IMR-90 (cell line): ENCODE data around the gene ORC5. TPM values are rescaled to one million over a fixed set of nuclear protein-coding genes. Genes with fewer than 3 reads are reported as not detected.

Experiments
- ATAC-seq: fragments of 200-7000 bp; cut with Tn5 transposase; 2 replicates; pipeline ENCODE4 v1.9.1; 2020; ENCODE audit warnings: low read depth, mild to moderate bottlenecking, moderate library complexity
- BruUV-seq: library from RNA; stranded (reverse); fragments of 400-500 nt; replicated peaks from 2 replicates; lab custom pipeline; 2021; lab: Mats Ljungman, UMichigan
- CTCF ChIA-PET: fragments of 300-600 bp; formaldehyde crosslinking; extraction: SDS; loops from one replicate; lab custom pipeline; 2021; ENCODE audit warnings: antibody characterized with exemption; lab: Yijun Ruan, JAX
- POLR2A ChIA-PET: fragments of 300-600 bp; sonication (Branson Sonifier 250); formaldehyde crosslinking; loops from one replicate; lab custom pipeline; 2022; ENCODE audit warnings: antibody characterized with exemption; ENCODE audit not compliant: unreplicated experiment; lab: Charles Lee
- DNase-seq: peaks from one replicate; pipeline ENCODE4 v3.0.0; 2013
- H2AFZ ChIP-seq: replicated peaks from 2 replicates; pipeline ENCODE3; 2013; ENCODE audit warnings: low read length, mild to moderate bottlenecking; ENCODE audit not compliant: poor library complexity
- H2AK5ac ChIP-seq: 2 replicates; pipeline ENCODE4 v1.6.1; 2013; ENCODE audit warnings: low read depth, low read length, inconsistent platforms
- H2AK9ac ChIP-seq: replicated peaks from 2 replicates; pipeline ENCODE3; 2013; ENCODE audit warnings: mild to moderate bottlenecking, low read depth, low read length, moderate library complexity; ENCODE audit not compliant: poor library complexity
- H2BK120ac ChIP-seq: 2 replicates; pipeline ENCODE4 v1.6.1; 2013; ENCODE audit warnings: low read depth, low read length, inconsistent platforms
- H2BK15ac ChIP-seq: 3 replicates; pipeline ENCODE4 v1.6.1; 2013; ENCODE audit warnings: low read depth, low read length, inconsistent platforms
- H2BK20ac ChIP-seq: 2 replicates; pipeline ENCODE4 v1.6.1; 2013; ENCODE audit warnings: low read depth, mild to moderate bottlenecking, inconsistent platforms, low read length, moderate library complexity
- H2BK5ac ChIP-seq: 2 replicates; pipeline ENCODE4 v1.6.1; 2013; ENCODE audit warnings: mild to moderate bottlenecking, low read depth, low read length, inconsistent platforms; ENCODE audit not compliant: poor library complexity, severe bottlenecking
- H3K14ac ChIP-seq: replicated peaks from 2 replicates; pipeline ENCODE4 v1.6.1; 2013; ENCODE audit warnings: low read depth, low read length, inconsistent platforms
- H3K18ac ChIP-seq: 2 replicates; pipeline ENCODE4 v1.6.1; 2013; ENCODE audit warnings: low read depth, low read length, control low read depth
- H3K23ac ChIP-seq: 2 replicates; pipeline ENCODE4 v1.6.1; 2013; ENCODE audit warnings: low read depth, low read length, inconsistent platforms
- H3K27ac ChIP-seq: 2 replicates; pipeline ENCODE4 v1.5.1; 2013; ENCODE audit warnings: mild to moderate bottlenecking, control low read depth, low read length; ENCODE audit not compliant: insufficient read depth
- H3K27me3 ChIP-seq: 2 replicates; pipeline ENCODE4 v1.6.1; 2013; ENCODE audit warnings: low read length; ENCODE audit not compliant: control insufficient read depth, insufficient read depth
- H3K36me3 ChIP-seq: 2 replicates; pipeline ENCODE4 v1.6.1; 2013; ENCODE audit warnings: low read length, mixed read lengths; ENCODE audit not compliant: control insufficient read depth, insufficient read depth
- H3K4ac ChIP-seq: 2 replicates; pipeline ENCODE4 v1.6.1; 2013; ENCODE audit warnings: low read depth, low read length, inconsistent platforms
- H3K4me1 ChIP-seq: 2 replicates; pipeline ENCODE4 v1.6.1; 2013; ENCODE audit warnings: low read length, mixed read lengths; ENCODE audit not compliant: control insufficient read depth, insufficient read depth
- H3K4me2 ChIP-seq: 2 replicates; pipeline ENCODE4 v1.6.1; 2013; ENCODE audit warnings: low read depth, mild to moderate bottlenecking, control low read depth, low read length, moderate library complexity
- H3K4me3 ChIP-seq: 2 replicates; pipeline ENCODE4 v1.5.1; 2013; ENCODE audit warnings: low read depth, mild to moderate bottlenecking, control low read depth, low read length, moderate library complexity; ENCODE audit not compliant: insufficient read depth
- H3K56ac ChIP-seq: 2 replicates; pipeline ENCODE4 v1.6.1; 2013; ENCODE audit warnings: low read length, inconsistent platforms; ENCODE audit not compliant: insufficient read depth; ENCODE audit errors: extremely low read depth
- H3K79me1 ChIP-seq, 2 experiments: 2 replicates each; pipeline ENCODE4 v1.6.1; 2013; ENCODE audit warnings: low read length in 2 of 2, inconsistent platforms in 1 of 2, low read depth in 1 of 2
- H3K9ac ChIP-seq: 2 replicates; pipeline ENCODE4 v1.6.1; 2013; ENCODE audit warnings: low read depth, low read length, control low read depth
- H3K9me1 ChIP-seq: 2 replicates; pipeline ENCODE4 v1.6.1; 2013; ENCODE audit warnings: low read length, inconsistent platforms; ENCODE audit not compliant: insufficient read depth
- H3K9me3 ChIP-seq: 2 replicates; pipeline ENCODE4 v1.6.1; 2013; ENCODE audit warnings: low read length; ENCODE audit not compliant: control insufficient read depth, insufficient read depth
- H4K20me1 ChIP-seq: 2 replicates; pipeline ENCODE4 v1.6.1; 2013; ENCODE audit warnings: low read length, inconsistent platforms; ENCODE audit not compliant: insufficient read depth
- H4K5ac ChIP-seq: 2 replicates; pipeline ENCODE4 v1.6.1; 2013; ENCODE audit warnings: mild to moderate bottlenecking, low read depth, low read length, control low read depth
- H4K8ac ChIP-seq, 2 experiments: 2 replicates each; pipeline ENCODE4 v1.6.1; 2013; ENCODE audit warnings: low read depth in 2 of 2, low read length in 2 of 2, control low read depth in 1 of 2, inconsistent platforms in 1 of 2
- H4K91ac ChIP-seq: 2 replicates; pipeline ENCODE4 v1.6.1; 2013; ENCODE audit warnings: low read depth, low read length, inconsistent platforms; ENCODE audit not compliant: insufficient read depth
- BHLHE40 ChIP-seq: fragments of 150-350 bp; IDR thresholded peaks from 2 replicates; pipeline ENCODE4 v1.6.1; 2016; ENCODE audit warnings: mild to moderate bottlenecking, low read depth, low read length
- CHD1 ChIP-seq: IDR thresholded peaks from 2 replicates; pipeline ENCODE4 v1.6.1; 2012; ENCODE audit warnings: low read depth, low read length, improper control_type of control experiment
- CTCF ChIP-seq: conservative IDR thresholded peaks from 2 replicates; pipeline ENCODE4 v1.5.1; 2012; ENCODE audit warnings: mild to moderate bottlenecking, low read depth, low read length, improper control_type of control experiment
- FOS ChIP-seq: fragments of 150-350 bp; IDR thresholded peaks from 2 replicates; pipeline ENCODE4 v1.6.1; 2016; ENCODE audit warnings: low read depth, low read length
- MAZ ChIP-seq: IDR thresholded peaks from 2 replicates; pipeline ENCODE4 v1.6.1; 2012; ENCODE audit warnings: low read depth, mild to moderate bottlenecking, low read length, improper control_type of control experiment, moderate library complexity, borderline replicate concordance
- MXI1 ChIP-seq: IDR thresholded peaks from 2 replicates; pipeline ENCODE4 v1.6.1; 2012; ENCODE audit warnings: low read depth, mild to moderate bottlenecking, low read length, moderate library complexity, borderline replicate concordance
- NFE2L2 ChIP-seq: fragments of 150-350 bp; IDR thresholded peaks from 2 replicates; pipeline ENCODE4 v1.6.1; 2016; ENCODE audit warnings: low read depth, mild to moderate bottlenecking, low read length
- POLR2A ChIP-seq: IDR thresholded peaks from 2 replicates; pipeline ENCODE4 v1.6.1; 2012; ENCODE audit warnings: mild to moderate bottlenecking, low read depth, low read length
- RAD21 ChIP-seq: IDR thresholded peaks from 2 replicates; pipeline ENCODE4 v1.6.1; 2012; ENCODE audit warnings: low read length, improper control_type of control experiment
- RCOR1 ChIP-seq: IDR thresholded peaks from 2 replicates; pipeline ENCODE4 v1.6.1; 2012; ENCODE audit warnings: mild to moderate bottlenecking, low read length, improper control_type of control experiment; ENCODE audit not compliant: insufficient replicate concordance
- SMC3 ChIP-seq: fragments of 150-350 bp; IDR thresholded peaks from 2 replicates; pipeline ENCODE4 v1.6.1; 2016; ENCODE audit warnings: low read depth, mild to moderate bottlenecking, antibody characterized with exemption, low read length, moderate library complexity
- dilution Hi-C: fragments of 300-500 bp; cut with HindIII; formaldehyde crosslinking; loops from one replicate; pipeline ENCODE4 v1.14.3; 2018; ENCODE audit warnings: low sequenced_read_pairs; ENCODE audit not compliant: unreplicated experiment
- in situ Hi-C: fragments of 300-500 bp; cut with MboI; formaldehyde crosslinking; loops from 3 replicates; pipeline ENCODE4 v1.14.3; 2019; ENCODE audit warnings: low sequenced_read_pairs, inconsistent platforms, mixed read lengths
- intact Hi-C: fragments of 100-400 bp; cut with micrococcal nuclease; formaldehyde crosslinking; loops from 2 replicates; pipeline ENCODE4 v1.10.0; 2022
- polyA plus RNA-seq, 3 experiments: library from polyadenylated mRNA; depleted of rRNA; stranded (reverse); fragments of >200 nt; gene quantifications; 2 replicates each; pipeline ENCODE4 v1.2.3, GENCODE V29; 2012; ENCODE audit warnings: low replicate concordance in 1 of 3
- total RNA-seq: library from RNA; depleted of rRNA; stranded (reverse); fragments of >200 nt; gene quantifications from 2 replicates; pipeline ENCODE4 v1.2.3, GENCODE V29; 2012

ORC5 gene
- total and polyA plus RNA-seq, 2 of the 4 experiments (the other 2 are of a cell fraction) = 7.9 to 18.8 TPM

- dilution Hi-C loops = no loop called here
- POLR2A ChIA-PET = no interaction called here
These were observed 47.4 kb downstream of the ORC5 start for GRCh38 chr7:104160375-104160774.

More at GRCh38 chr7:104160375-104160774, 47.4 kb downstream of the ORC5 start:
- Histone ChIP-seq H3K4ac (no peak overlapping the region), H4K20me1 (no peaks in the 10 kb centered on the region), H4K91ac (no peak overlapping the region), H2BK20ac (no peak overlapping the region), H3K9ac (no peak overlapping the region), H3K4me2 (no peak overlapping the region), H2AFZ (no peak overlapping the region), H2AK9ac (no peak overlapping the region), H3K14ac (no peak overlapping the region), H3K79me1 (no peaks in the 10 kb centered on the region), H3K27ac (no peak overlapping the region), H4K8ac (no peak overlapping the region), H3K4me1 (no peaks in the 10 kb centered on the region), H3K4me3 (no peak overlapping the region), H3K56ac (no peak overlapping the region), H2BK5ac (no peak overlapping the region), H3K36me3 (peaks cover 5% of the 10 kb centered on the region; the same call in 1 of the 2 replicates), H2AK5ac (no peak overlapping the region), H3K18ac (no peak overlapping the region), H3K27me3 (no peaks in the 10 kb centered on the region), H3K9me1 (no peaks in the 10 kb centered on the region), H3K9me3 (no peaks in the 10 kb centered on the region), H3K23ac (no peak overlapping the region), H2BK15ac (no peak overlapping the region), H2BK120ac (no peak overlapping the region), H4K5ac (no peak overlapping the region)
- peak; percentile 42 for DNase-seq
- intact Hi-C loops (loop anchor here (1.0 to 2.0 kb wide), 2 partner anchors 54 to 714 kb away; partner anchors contain the start of gene SLC26A5), in situ Hi-C loops (no loop called here)
- CTCF ChIA-PET = interaction anchor here (0.7 to 1.7 kb wide), 6 partner anchors 11 to 637 kb away, joined by 3 to 4 read pairs (median 3); no protein-coding TSS in a partner anchor
- BruUV-seq = no TSS peak
- no peak for ATAC-seq
- TF ChIP-seq RAD21 (peak; percentile 54), POLR2A (no peak), BHLHE40 (no peak), FOS (no peak), MAZ (no peak), CTCF (peak; percentile 52), MXI1 (no peak), NFE2L2 (no peak), RCOR1 (no peak), SMC3 (peak; percentile 62), CHD1 (no peak)
